ENCODE results near the gene ZEB2. TPM values are rescaled to one million over a fixed set of nuclear protein-coding genes. Genes with fewer than 3 reads are reported as not detected.

Gene ZEB2
- total RNA-seq, 4 donors from 2014 or later, result 12.4 to 149 (median 29.9) TPM

GRCh38 chr2:144351687-144352086 lies 168.2 kb downstream of the ZEB2 start:
- no peaks in the 10 kb centered on the region for H3K27me3 ChIP-seq
- H3K36me3 ChIP-seq, result no peaks in the 10 kb centered on the region
- no peak overlapping the region for H3K27ac ChIP-seq
- no peaks in the 10 kb centered on the region for H3K4me1 ChIP-seq
- DNase-seq, result no peak
- no peak for TF ChIP-seq POLR2A (IDR thresholded peaks at IDR 0.05)
- no peak for TF ChIP-seq CTCF (IDR thresholded peaks at IDR 0.05)
- no peak overlapping the region for H3K4me3 ChIP-seq
- no peaks in the 10 kb centered on the region for H3K9me3 ChIP-seq

- Histone ChIP-seq H3K27ac (no peak overlapping the region), H3K4me1 (no peaks in the 10 kb centered on the region), H3K4me3 (no peak overlapping the region), H3K36me3 (no peaks in the 10 kb centered on the region), H3K9me3 (no peaks in the 10 kb centered on the region), H3K27me3 (no peaks in the 10 kb centered on the region)
- DNase-seq, result no peak
- TF ChIP-seq POLR2A (IDR thresholded peaks at IDR 0.05) (no peak), CTCF (IDR thresholded peaks at IDR 0.05) (no peak)
Measured at GRCh38 chr2:144350151-144350802, 169.6 kb downstream of the ZEB2 start.

GRCh38 chr2:144349674-144350073 lies 170.2 kb downstream of the ZEB2 start:
- H3K4me1 ChIP-seq, result no peaks in the 10 kb centered on the region
- no peaks in the 10 kb centered on the region for H3K27me3 ChIP-seq
- H3K36me3 ChIP-seq, result no peaks in the 10 kb centered on the region
- no peak for DNase-seq
- H3K9me3 ChIP-seq, result no peaks in the 10 kb centered on the region
- H3K4me3 ChIP-seq, result no peak overlapping the region
- H3K27ac ChIP-seq, result no peak overlapping the region
- no peak for TF ChIP-seq CTCF (IDR thresholded peaks at IDR 0.05)
- no peak for TF ChIP-seq POLR2A (IDR thresholded peaks at IDR 0.05)

DNA sequence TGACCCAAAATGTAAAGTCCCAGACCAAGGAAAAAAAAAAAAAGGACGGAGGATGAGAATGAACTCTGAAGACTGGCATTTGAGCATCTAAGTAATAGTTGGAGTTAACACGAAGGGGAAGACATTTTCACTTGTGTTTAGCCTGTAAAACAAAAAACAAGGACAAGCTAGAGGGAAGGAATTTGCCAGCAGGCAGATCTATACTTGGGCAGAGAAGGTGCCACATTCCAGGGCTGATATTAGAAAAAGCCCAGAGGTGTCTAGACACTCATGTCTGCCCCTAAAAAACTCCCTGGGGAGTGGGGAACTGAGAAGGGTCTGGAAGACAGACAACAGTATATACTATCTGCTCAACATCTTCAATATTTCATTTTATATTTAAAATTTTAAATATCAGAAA lies 171.1 kb downstream of the ZEB2 start:
- no peaks in the 10 kb centered on the region for H3K4me1 ChIP-seq
- H3K36me3 ChIP-seq, result no peaks in the 10 kb centered on the region
- H3K27me3 ChIP-seq, result no peaks in the 10 kb centered on the region
- no peaks in the 10 kb centered on the region for H3K9me3 ChIP-seq
- H3K4me3 ChIP-seq, result no peak overlapping the region
- TF ChIP-seq CTCF (IDR thresholded peaks at IDR 0.05) (no peak), POLR2A (IDR thresholded peaks at IDR 0.05) (no peak)
- DNase-seq, result no peak
- H3K27ac ChIP-seq, result no peak overlapping the region

DNA sequence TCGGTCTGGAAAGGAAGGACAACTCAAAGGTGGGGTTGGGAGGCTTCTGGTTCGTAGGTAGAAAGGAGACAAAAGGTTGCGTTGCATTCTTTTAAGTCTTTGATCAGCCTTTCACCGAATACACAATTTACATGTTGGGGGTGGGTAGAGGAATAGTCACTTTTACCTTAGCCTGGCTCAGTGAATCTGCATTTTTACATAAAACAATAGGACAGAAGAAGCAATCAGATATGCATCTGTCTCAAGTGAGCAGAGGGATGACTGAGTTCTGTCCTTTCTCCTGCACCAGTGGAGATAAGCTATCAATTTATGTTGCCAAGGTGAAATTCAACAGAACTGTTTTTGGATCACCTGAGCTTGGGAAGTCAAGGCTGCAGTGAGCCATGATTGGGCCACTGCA lies 173.7 kb downstream of the ZEB2 start:
- DNase-seq, result no peak
- Histone ChIP-seq H3K27ac (no peak overlapping the region), H3K4me3 (no peak overlapping the region), H3K9me3 (no peaks in the 10 kb centered on the region), H3K4me1 (no peaks in the 10 kb centered on the region), H3K36me3 (no peaks in the 10 kb centered on the region), H3K27me3 (no peaks in the 10 kb centered on the region)
- TF ChIP-seq POLR2A (IDR thresholded peaks at IDR 0.05) (no peak), CTCF (IDR thresholded peaks at IDR 0.05) (no peak)

GRCh38 chr2:144343145-144343544 lies 176.8 kb downstream of the ZEB2 start:
- no peak for TF ChIP-seq CTCF (IDR thresholded peaks at IDR 0.05)
- no peak for TF ChIP-seq POLR2A (IDR thresholded peaks at IDR 0.05)

More at GRCh38 chr2:144343145-144343544, 176.8 kb downstream of the ZEB2 start:
- Histone ChIP-seq H3K36me3 (no peaks in the 10 kb centered on the region), H3K9me3 (no peaks in the 10 kb centered on the region), H3K27me3 (no peaks in the 10 kb centered on the region), H3K4me3 (no peak overlapping the region), H3K4me1 (no peaks in the 10 kb centered on the region), H3K27ac (no peak overlapping the region)
- DNase-seq, result no peak
